Right lobe of liver (tissue), 6 donors: ENCODE results near the gene CBLC. TPM values are rescaled to one million over a fixed set of nuclear protein-coding genes. Genes with fewer than 3 reads are reported as not detected.
"Not testable (repeated sequence)": the region's sequence is repeated elsewhere in the genome, so short reads cannot be mapped to it uniquely, and the experiment has no call there.

Source experiments
- ATAC-seq, 4 donors: fragments of 200-7000 bp; cut with Tn5 transposase; one replicate each; pipeline ENCODE4 v1.9.1; 2020; ENCODE audit warnings: mild to moderate bottlenecking in 4 of 4, moderate library complexity in 4 of 4
- DNase-seq, 3 donors: peaks; one replicate each; pipeline ENCODE4 v3.0.0-alpha.2; 2020
- H3K27ac ChIP-seq, 3 donors: fragments of 200-600 bp; one replicate each; pipeline ENCODE4 v1.8.0; 2022
- H3K27me3 ChIP-seq, 2 donors: fragments of 200-600 bp; one replicate each; pipeline ENCODE4 v1.8.0; 2022
- H3K36me3 ChIP-seq, 4 donors: fragments of 200-600 bp; sonication (generic) in 1 of 4; one replicate each; pipeline versions ENCODE4 v1.5.1 to v1.8.0; 2017 to 2022; ENCODE audit warnings: control low read depth in 1 of 4
- H3K4me1 ChIP-seq, 4 donors: fragments of 200-600 bp; sonication (generic) in 1 of 4; one replicate each; pipeline versions ENCODE4 v1.5.1 to v1.8.0; 2017 to 2022; ENCODE audit warnings: control low read depth in 1 of 4
- H3K4me3 ChIP-seq, 3 donors: fragments of 200-600 bp; one replicate each; pipeline ENCODE4 v1.8.0; 2022
- H3K9me3 ChIP-seq, 4 donors: fragments of 200-600 bp; sonication (generic) in 1 of 4; one replicate each; pipeline versions ENCODE4 v1.5.1 to v1.8.0; 2017 to 2022; ENCODE audit warnings: control low read depth in 1 of 4
- CTCF ChIP-seq, 4 donors: fragments of 200-600 bp in 3 of 4; fragments of 450-650 bp in 1 of 4; IDR thresholded peaks; one replicate each; pipeline versions ENCODE4 v1.5.1 to v1.8.0; 2016 to 2022; ENCODE audit warnings: antibody characterized with exemption in 4 of 4, mild to moderate bottlenecking in 2 of 4
- POLR2A ChIP-seq: fragments of 450-650 bp; IDR thresholded peaks from one replicate; pipeline ENCODE4 v1.6.1; 2017; ENCODE audit warnings: antibody characterized with exemption, mild to moderate bottlenecking
- WGBS: methylation state at CpG from one replicate; pipeline ENCODE4 v1.1.6; 2018; ENCODE audit warnings: low coverage, low lambda C conversion rate; ENCODE audit not compliant: insufficient coverage; ENCODE audit errors: missing lambda C conversion rate; 5-methylcytosine and 5-hydroxymethylcytosine counted together
- intact Hi-C, 2 donors: fragments of 100-400 bp; cut with DNase I; formaldehyde crosslinking; loops; one replicate each; pipeline versions ENCODE4 v1.11.2 to v1.14.1; 2022
- total RNA-seq, 6 experiments: library from RNA; depleted of rRNA in 2 of 6; stranded (reverse); fragments of >200 nt in 2 of 6; fragmentation: NEBNext Ultra II Directional in 3 of 6; extraction: Animal tissue kit (Norgen Biotek cat#: 25700) in 3 of 6; gene quantifications; one replicate each; pipeline versions ENCODE4 v1.1.0 to v1.2.4, GENCODE V29; 2016 to 2023
- donor health status: DM: no; HTN: yes; CAD: no.
- donor health status: DM: no; HTN: no; CAD: no.
- donor health status: DM: no; HTN: no; CAD: no.
- donor health status: DM: no; HTN: yes; CAD: no.
- donor health status: DM: no; HTN: yes; CAD: no.

Gene CBLC
- total RNA-seq, 6 experiments from 2014 or later = 9.8 to 19.4 (median 15.6) TPM

DNA sequence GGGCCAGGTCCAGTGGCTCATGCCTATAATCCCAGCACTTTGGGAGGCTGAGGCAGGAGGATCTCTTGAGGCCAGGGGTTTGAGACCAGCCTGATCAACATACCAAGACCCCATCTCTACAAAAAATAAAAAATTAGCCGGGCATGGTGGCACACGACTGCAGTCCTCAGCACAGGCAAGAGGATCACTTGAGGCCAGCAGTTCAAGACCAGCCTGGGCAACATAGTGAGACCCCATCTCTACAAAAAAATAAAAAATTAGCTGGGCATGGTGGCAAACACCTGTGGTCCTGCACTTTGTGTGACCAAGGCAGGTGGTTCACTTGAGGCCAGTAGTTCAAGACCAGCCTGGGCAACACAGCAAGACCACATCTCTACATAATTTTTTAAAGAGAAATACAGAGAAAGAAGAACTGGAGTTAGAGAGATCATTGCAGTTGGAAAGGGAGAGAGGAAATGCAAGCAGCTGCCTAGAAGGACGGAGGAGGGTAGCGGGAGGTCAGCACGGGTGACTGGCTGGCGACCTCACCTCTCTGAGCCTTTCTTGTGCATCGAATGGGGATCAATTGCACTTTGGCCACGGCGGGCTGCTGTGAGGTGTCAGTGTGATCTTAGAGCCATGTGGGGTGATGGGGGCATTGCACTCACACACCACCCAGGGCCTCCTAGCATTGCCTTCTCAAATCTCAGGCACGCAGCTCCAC lies 45.1 kb downstream of the CBLC start:
- ATAC-seq (no peak), DNase-seq (no peak)
- Histone ChIP-seq H3K4me3 (no peak overlapping the region), H3K27me3 (no peaks in the 10 kb centered on the region), H3K36me3 (no peaks in the 10 kb centered on the region), H3K9me3 (no peaks in the 10 kb centered on the region), H3K27ac (no peak overlapping the region), H3K4me1 (peaks cover 0 to 6% (median 2%) of the 10 kb centered on the region in 4 donors)
- 44% methylated on average over 5 of the region's 10 CpGs for WGBS
- intact Hi-C loops = no loop called here
- TF ChIP-seq POLR2A (no peak), CTCF (IDR thresholded peaks at IDR 0.05) (no peak)

GRCh38 chr19:44823373-44823698 lies 45.6 kb downstream of the CBLC start:
- DNase-seq (no peak), ATAC-seq (no peak)
- WGBS = 39% methylated on average over 3 of the region's 4 CpGs
- Histone ChIP-seq H3K4me1 (peaks cover 0 to under 1% (median 0%) of the 10 kb centered on the region in 4 donors), H3K27me3 (no peaks in the 10 kb centered on the region), H3K9me3 (no peaks in the 10 kb centered on the region), H3K4me3 (no peak overlapping the region), H3K27ac (no peak overlapping the region), H3K36me3 (no peaks in the 10 kb centered on the region)
- TF ChIP-seq POLR2A (no peak), CTCF (IDR thresholded peaks at IDR 0.05) (no peak)
- intact Hi-C loops = no loop called here

DNA sequence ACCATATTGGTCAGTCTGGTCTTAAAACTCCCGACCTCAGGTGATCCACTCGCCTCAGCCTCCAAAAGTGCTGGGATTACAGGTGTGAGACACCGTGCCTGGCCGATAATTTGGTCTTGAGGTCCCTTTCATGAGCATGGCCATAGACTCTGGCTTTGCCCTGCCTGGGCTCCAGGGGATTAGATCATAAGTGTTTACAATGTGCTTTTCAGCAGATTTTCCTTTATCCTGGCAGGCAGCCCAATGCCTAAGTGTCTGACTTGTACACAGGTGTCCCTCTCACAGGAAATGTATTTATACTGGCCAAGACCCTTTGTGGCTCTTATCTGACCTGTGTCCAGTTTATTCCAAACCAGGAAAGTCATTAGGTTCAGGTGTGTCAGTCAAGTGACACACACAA lies 47.1 kb downstream of the CBLC start:
- 66% methylated on average over 2 of the region's 4 CpGs for WGBS
- ATAC-seq = peak in 1 of 4 donors; percentile 19

GRCh38 chr19:44832875-44833274 lies 55.2 kb downstream of the CBLC start:
- H3K36me3 ChIP-seq, H3K27ac ChIP-seq, H3K27me3 ChIP-seq, ATAC-seq, DNase-seq, H3K4me1 ChIP-seq, H3K4me3 ChIP-seq, H3K9me3 ChIP-seq, intact Hi-C loops: not testable (repeated sequence)
- 78% methylated on average over 5 of the region's 6 CpGs for WGBS

More for the DNA sequence above, 47.1 kb downstream of the CBLC start:
- H3K36me3 ChIP-seq = no peaks in the 10 kb centered on the region
- H3K4me3 ChIP-seq = no peak overlapping the region
- H3K27ac ChIP-seq = no peak overlapping the region
- H3K27me3 ChIP-seq = no peaks in the 10 kb centered on the region
- H3K9me3 ChIP-seq = no peaks in the 10 kb centered on the region
- intact Hi-C loops = no loop called here
- H3K4me1 ChIP-seq = no peaks in the 10 kb centered on the region
- no peak for DNase-seq
- no peak for TF ChIP-seq CTCF (IDR thresholded peaks at IDR 0.05)
- no peak for TF ChIP-seq POLR2A

- H3K27me3 ChIP-seq, DNase-seq, H3K4me3 ChIP-seq, intact Hi-C loops, H3K36me3 ChIP-seq, H3K27ac ChIP-seq, H3K9me3 ChIP-seq, ATAC-seq, H3K4me1 ChIP-seq: not testable (repeated sequence)
- whole genome bisulfite sequencing = 68% methylated on average over 3 of the region's 8 CpGs
Observed at GRCh38 chr19:44834399-44834798, 56.7 kb downstream of the CBLC start.
